HPDE6-E6E7 (cell line): ENCODE data around the gene CCDC12.

ENCODE experiments used
- DNase-seq: peaks from one replicate; pipeline ENCODE4 v3.0.0; 2011; ENCODE audit warnings: missing footprints; ENCODE audit errors: extremely low spot score

The CCDC12 gene

GRCh38 chr3:46996689-46997452 is 20.3 kb upstream of the CCDC12 start:
- DNase-seq = no peak

DNA sequence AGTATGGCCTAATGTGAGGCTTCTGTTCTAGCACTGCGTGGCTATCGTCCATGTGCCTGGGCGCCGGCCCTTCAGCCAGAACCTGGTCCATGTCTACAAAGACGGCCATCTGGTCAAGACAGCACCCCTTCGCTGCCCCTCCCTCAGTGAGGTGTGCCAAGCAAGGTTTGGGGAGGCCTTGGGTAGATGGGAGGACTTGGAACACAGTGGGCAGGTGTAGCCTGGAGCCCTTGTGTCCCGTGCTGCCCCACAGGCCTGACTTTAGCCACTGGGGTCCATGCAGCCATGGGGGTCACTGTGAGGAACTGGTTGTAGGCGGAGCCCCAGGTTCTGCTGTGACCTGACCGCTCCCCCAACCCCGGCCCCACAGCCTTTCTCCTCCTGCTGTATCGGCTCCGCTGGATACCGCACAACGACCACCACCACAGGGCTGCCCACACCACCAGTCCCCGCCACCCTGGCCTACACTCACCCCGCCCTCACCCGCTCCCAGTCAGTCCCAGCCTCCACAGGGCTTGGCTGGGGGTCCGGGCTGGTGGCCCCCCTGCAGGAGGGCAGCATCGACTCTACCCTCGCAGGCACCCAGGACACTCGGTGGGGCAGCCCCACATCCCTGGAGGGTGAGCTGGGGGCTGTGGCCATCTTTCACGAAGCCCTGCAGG is 19.5 kb upstream of the CCDC12 start:
- DNase-seq = no peak

DNA sequence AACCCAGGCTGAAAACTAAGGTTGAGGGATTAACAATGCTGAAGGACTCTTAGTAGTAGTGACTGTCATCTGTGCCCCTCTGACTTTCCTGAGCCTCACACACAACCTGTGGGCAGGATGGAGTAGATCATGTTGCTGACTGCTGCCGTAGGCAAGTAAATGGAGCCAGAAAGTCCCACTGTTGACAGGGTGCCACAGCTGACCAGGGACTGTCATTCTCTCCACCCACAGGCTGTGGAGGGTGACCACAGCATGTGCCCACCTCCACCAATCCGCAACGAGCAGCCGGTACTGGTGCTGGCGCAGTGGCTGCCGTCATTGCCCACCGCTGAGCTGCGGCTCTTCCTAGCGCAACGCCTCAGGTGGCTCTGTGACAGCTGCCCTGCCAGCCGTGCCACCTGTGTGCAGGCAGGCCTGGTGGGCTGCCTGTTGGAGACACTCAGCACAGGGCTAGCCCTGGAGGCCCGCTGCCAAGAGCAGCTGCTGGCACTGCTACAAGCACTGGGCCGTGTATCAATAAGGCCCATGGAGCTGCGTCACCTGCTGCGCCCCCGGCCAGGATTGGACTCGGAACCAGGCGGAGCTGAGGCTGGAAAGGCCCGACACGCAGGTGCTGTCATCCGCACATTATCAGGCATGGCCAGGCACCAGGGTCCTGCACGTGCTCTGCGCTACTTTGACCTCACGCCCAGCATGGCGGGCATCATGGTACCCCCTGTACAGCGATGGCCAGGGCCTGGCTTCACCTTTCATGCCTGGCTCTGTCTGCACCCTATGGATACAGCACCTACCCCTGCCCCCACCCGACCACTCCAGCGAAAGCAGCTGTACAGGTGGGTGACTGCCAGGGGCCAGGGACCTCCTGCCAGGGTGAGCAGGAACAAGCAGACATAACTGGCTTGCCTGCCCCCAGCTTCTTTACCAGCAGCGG is 18.5 kb upstream of the CCDC12 start:
- DNase-seq = no peak

DNA sequence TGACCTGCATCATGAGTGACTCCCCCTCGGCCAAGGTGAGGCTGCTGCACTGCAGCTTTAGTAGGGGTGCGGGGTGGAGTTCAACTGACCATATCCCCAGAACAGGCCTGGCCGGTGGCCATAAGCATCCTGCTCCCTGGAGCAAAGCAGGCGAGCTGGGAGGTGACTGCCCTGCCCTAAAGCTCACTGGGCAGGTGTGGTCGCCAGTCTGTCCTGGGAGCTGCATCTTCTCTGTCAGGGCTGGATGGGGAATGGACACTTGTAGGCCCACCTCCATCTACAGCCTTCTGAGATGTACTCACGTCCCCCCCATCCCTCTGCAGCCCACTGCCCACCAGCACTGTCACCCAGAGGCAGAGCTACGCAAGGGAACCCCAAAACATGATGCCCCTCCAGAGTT is 17.4 kb upstream of the CCDC12 start:
- DNase-seq = no peak

- no peak for DNase-seq
Observed at GRCh38 chr3:46993292-46993691, 16.7 kb upstream of the CCDC12 start.

GRCh38 chr3:46992231-46992630 is 15.7 kb upstream of the CCDC12 start:
- no peak for DNase-seq

- DNase-seq = no peak
Observed at GRCh38 chr3:46991406-46992165, 15.0 kb upstream of the CCDC12 start.

DNA sequence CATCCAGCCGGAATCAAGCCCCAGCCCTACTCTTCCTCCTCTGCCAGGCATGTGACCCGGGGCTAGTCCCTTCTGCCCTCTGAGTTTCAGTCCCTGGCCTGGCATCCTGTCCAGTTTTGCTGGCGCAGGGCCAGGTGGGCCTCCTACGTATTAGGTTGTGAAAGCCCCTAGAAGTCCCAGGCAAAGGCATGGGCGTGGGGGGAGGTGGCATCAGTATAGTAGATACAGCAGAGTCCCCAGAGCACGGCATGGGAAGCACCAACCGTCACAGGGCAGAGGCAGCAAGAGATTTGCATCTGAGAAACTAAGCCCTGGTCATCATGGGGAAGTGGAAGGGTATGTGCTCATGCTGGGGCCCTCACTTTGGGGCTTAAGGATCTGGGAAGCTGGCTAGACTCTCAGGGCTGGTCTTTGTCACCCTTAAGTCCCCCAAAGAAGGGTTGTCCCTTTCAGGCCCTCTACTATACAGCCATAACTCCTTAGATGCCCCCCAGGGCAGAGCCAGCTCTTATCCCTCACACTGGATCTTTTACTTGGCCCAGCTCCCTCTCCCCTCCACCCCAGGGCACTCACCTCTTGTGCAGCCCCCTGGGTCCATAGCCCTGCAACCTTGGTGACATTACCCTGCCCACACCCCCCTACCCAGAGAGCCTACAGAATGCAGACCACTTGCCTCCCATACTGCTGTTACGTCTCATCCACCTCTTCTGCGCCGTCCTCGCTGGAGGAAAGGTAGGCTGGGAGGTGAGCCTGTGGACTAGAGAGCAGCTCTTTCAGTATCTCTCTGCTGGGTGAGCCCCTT is 14.2 kb upstream of the CCDC12 start:
- no peak for DNase-seq

DNA sequence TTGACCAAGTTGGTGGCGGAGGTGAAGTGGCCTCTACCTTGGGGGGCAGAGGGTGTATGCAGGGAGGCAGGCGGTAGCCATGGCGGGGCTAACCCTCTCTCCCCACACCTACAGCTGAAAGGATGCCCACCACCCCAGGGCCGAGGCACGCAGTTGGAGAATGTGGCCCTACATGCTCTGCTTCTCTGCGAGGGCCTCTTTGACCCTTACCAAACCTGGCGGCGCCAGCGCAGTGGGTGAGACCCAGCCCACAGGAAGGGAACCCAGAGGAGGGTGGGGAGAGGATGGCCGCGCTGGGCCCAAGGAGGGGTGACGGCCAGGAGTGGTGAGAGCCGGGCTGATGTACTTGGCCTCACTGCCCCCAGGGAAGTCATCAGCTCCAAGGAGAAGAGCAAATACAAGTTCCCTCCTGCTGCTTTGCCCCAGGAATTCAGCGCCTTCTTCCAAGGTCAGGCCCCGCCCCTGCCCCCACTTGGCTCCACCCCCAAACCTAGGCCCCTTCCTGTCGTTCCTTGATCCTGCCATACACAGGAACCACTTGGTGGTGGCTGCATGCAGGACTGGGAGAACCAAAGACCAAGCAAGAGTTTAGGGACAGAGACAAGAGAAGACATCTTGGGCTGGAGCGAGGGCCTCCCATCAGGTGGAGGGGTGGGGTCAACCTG is 12.7 kb upstream of the CCDC12 start:
- DNase-seq = no peak

DNA sequence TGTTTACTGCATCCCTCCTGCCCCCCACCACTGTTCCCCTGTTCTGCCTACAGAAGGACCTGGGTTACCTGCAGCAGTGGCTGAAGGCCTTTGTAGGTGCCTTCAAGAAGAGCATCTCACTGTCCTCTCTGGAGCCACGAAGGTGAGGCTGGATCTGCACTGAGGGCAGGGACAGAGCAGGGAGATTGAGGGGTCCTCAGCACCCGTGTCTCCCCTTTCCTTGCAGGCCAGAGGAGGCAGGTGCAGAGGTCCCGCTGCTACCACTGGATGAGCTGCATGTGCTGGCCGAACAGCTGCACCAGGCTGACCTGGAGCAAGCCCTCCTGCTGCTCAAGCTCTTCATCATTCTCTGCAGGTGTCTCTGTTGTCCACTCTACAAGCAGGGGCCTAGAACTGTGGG is 12.1 kb upstream of the CCDC12 start:
- no peak for DNase-seq

GRCh38 chr3:46987743-46988401 is 11.3 kb upstream of the CCDC12 start:
- DNase-seq = peak; percentile 51

GRCh38 chr3:46987319-46987742 is 10.8 kb upstream of the CCDC12 start:
- no peak for DNase-seq

GRCh38 chr3:46986782-46987310 is 10.3 kb upstream of the CCDC12 start:
- no peak for DNase-seq

- no peak for DNase-seq
Observed at GRCh38 chr3:46986055-46986730, 9.6 kb upstream of the CCDC12 start.

DNA sequence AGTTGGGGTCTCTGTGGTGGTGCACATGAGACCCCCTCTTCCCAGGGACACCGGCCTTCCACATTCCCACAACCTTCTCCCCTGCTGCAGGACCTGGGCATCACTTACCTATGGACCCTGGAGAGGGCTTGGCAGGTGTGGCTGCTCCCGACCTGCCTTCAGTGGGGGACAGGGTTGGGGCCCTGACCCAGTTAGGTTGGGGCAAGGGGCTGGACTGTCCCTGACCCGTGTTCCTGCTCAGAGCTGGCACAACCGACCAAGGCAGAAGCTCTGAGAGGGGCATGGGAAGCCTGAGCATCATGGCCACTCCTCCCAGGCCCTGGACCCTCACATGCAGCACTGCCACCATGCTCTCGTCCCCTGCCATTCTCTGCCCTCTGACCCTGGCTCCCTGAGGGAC is 9.0 kb upstream of the CCDC12 start:
- DNase-seq = no peak

DNA sequence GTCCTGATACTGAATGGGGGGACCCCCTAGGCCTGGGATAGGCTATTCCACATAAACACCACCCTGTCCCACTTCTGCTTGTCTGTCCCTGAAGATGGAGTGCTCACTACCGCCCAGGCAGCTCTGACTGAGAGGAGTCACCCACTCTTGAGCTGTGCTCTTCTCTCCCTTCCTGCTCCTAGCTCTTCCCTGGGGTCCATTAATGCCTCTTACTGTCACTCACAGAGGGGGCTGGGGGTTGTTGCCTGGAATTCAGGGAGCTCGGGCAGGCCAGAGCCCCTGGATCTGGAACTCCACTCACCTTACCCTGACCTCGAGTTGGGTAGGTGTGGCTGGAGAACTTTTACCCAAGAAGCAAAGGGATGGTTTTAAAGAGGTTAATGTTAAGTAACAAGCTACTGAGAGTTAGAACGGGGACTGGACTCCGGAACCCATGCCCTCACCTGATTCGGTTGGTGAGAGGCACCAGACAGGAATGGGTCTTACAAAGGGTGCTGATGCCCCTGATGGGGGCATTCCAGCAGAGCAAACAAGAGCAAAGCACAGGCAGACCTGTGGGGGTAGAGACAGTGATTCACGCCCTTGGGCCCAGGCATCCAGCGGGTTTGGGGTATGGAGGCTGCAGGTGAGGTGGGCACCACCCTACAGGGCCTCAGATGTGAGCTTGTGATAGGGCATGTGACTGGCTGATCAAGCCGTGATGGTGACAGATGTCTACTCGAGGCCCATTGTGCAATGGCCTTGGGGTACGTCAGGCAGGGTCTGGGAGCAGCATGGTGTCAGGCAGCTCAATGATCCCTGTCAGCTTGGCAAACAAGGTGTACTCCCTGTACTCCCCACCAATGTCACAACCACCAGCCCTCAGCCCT is 8.3 kb upstream of the CCDC12 start:
- DNase-seq = no peak

- no peak for DNase-seq
Observed at GRCh38 chr3:46982546-46982945, 6.0 kb upstream of the CCDC12 start.

DNA sequence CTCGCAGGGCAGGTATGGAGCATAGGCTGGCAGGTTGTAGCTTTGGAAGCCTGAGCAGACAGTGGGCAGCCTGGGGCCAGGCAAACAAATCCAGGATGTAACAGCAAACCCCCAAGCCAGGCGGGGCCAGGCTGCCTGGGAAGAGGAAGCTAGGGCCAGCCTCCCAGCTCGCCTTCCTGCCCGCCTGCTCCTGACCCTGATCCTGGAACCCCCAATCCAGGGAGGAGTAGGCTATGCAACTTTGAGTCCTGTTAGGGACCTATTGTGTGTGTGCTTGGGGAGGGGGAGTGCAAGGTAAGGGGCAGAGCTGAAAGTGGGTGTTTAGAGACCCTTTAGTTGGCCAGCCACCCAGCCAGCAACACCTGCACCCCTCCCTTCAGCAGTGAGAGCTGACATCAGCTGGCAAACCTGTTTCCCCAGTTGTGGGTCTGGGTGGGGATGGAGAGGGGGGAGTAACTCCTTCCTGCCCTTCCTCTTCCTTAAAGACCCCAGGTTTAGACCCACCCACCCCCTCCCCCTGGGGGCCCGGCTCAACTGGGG is 5.5 kb upstream of the CCDC12 start:
- peak; percentile 29 for DNase-seq
